SH-SY5Y (cell line): Measurements from ENCODE around the gene CRAT.

Experiments
- GATA2 ChIP-seq: IDR thresholded peaks from 2 replicates; pipeline ENCODE4 v1.6.1; 2011; ENCODE audit warnings: mild to moderate bottlenecking, low read depth, low read length
- GATA3 ChIP-seq: IDR thresholded peaks from 2 replicates; pipeline ENCODE4 v1.6.1; 2011; ENCODE audit warnings: low read depth, mild to moderate bottlenecking, low read length, moderate library complexity

- TF ChIP-seq GATA2 (no peak), GATA3 (no peak)
Measured at GRCh38 chr9:129151469-129151868, 40.9 kb upstream of the CRAT start.
